ENCODE results near the gene USP22.
"Not testable (repeated sequence)": the region's sequence is repeated elsewhere in the genome, so short reads cannot be mapped to it uniquely, and the experiment has no call there.

The USP22 gene

GRCh38 chr17:20986767-20987510 lies 55.9 kb downstream of the USP22 start:
- DNase-seq, result no peak

- no peak for DNase-seq
These were observed 59.5 kb downstream of the USP22 start for GRCh38 chr17:20983359-20983637.

GRCh38 chr17:20982589-20983358 lies 60.0 kb downstream of the USP22 start:
- no peak for DNase-seq

GRCh38 chr17:20981046-20981920 lies 61.5 kb downstream of the USP22 start:
- DNase-seq, result no peak

- DNase-seq, result no peak
These were observed 63.1 kb downstream of the USP22 start for GRCh38 chr17:20979792-20980083.

GRCh38 chr17:20979007-20979791 lies 63.6 kb downstream of the USP22 start:
- not testable (repeated sequence) for DNase-seq

GRCh38 chr17:20977609-20978253 lies 65.1 kb downstream of the USP22 start:
- not testable (repeated sequence) for DNase-seq

GRCh38 chr17:20975566-20975965 lies 67.2 kb downstream of the USP22 start:
- DNase-seq, result no peak

- DNase-seq, result no peak
These were observed 72.5 kb downstream of the USP22 start for GRCh38 chr17:20970329-20970728.

- DNase-seq, result no peak
These were observed 73.7 kb downstream of the USP22 start for GRCh38 chr17:20968913-20969616.

GRCh38 chr17:20967776-20968175 lies 75.0 kb downstream of the USP22 start:
- no peak for DNase-seq

- DNase-seq, result no peak
These were observed 75.9 kb downstream of the USP22 start for GRCh38 chr17:20966870-20967269.

- DNase-seq, result no peak
These were observed 77.3 kb downstream of the USP22 start for GRCh38 chr17:20965492-20965891.

- DNase-seq, result no peak
These were observed 81.2 kb downstream of the USP22 start for GRCh38 chr17:20961586-20961985.

- no peak for DNase-seq
These were observed 81.9 kb downstream of the USP22 start for GRCh38 chr17:20960871-20961270.

- DNase-seq, result no peak
These were observed 87.1 kb downstream of the USP22 start for GRCh38 chr17:20955427-20956323.

GRCh38 chr17:20954794-20955193 lies 88.0 kb downstream of the USP22 start:
- no peak for DNase-seq

GRCh38 chr17:20952183-20952582 lies 90.6 kb downstream of the USP22 start:
- DNase-seq, result no peak
